Measurements from ENCODE around the gene DNALI1. TPM values are rescaled to one million over a fixed set of nuclear protein-coding genes. Genes with fewer than 3 reads are reported as not detected.

DNALI1 gene
- total and polyA plus RNA-seq, 2 of the 4 experiments (the other 2 are of a cell fraction), result 9.1 to 10.1 TPM

DNA sequence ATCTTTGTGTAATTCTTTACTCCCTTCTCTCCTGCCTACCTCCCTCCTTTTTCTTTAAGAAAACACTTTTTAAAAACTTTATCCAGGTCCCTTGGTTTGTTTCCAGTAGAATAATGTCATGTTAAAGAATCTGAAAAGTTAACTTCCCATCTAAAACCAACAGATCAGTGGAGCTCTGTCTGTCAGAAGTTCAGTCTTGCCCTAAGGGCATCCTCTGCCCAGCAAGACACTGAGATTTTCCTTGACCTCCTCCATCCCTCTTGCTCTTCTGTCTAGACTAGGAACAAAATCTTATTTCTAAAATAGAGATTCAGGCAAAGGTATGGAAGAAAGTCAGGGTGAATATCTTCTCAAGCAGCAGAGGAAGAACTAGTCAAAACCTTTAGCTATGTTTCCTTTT lies 44.7 kb downstream of the DNALI1 start:
- peaks cover 3% of the 10 kb centered on the region; the same call in 1 of the 2 replicates for H3K4me1 ChIP-seq (ENCODE audit: control insufficient read depth, insufficient read depth, low read length)
- no peaks in the 10 kb centered on the region for H4K20me1 ChIP-seq (ENCODE audit: insufficient read depth, low read length)
- POLR2A ChIA-PET (ENCODE audit: unreplicated experiment), result interaction anchor here (0.5 to 0.7 kb wide), 2 partner anchors 36 to 84 kb away, joined by 3 to 13 read pairs; no protein-coding TSS in a partner anchor
- H3K56ac ChIP-seq (ENCODE audit: extremely low read depth, insufficient read depth, low read length), result no peak overlapping the region
- no peak overlapping the region for H2BK5ac ChIP-seq (ENCODE audit: low read depth, low read length, poor library complexity, severe bottlenecking)
- H3K9me3 ChIP-seq (ENCODE audit: control insufficient read depth, insufficient read depth, low read length), result no peaks in the 10 kb centered on the region
- CTCF ChIA-PET, result interaction anchor here (1.1 to 3.5 kb wide), 2 partner anchors 77 to 80 kb away, joined by 3 to 27 read pairs; no protein-coding TSS in a partner anchor
- H2BK20ac ChIP-seq (ENCODE audit: low read depth, low read length), result no peak overlapping the region
- H3K27me3 ChIP-seq (ENCODE audit: control insufficient read depth, insufficient read depth, low read length), result peaks cover 20% of the 10 kb centered on the region
- no peak for ATAC-seq (ENCODE audit: low read depth)
- no peak overlapping the region for H3K23ac ChIP-seq (ENCODE audit: low read depth, low read length)
- H2AK5ac ChIP-seq (ENCODE audit: low read depth, low read length), result no peak overlapping the region
- no peak for DNase-seq
- no peak overlapping the region for H4K5ac ChIP-seq (ENCODE audit: low read depth, low read length)
- no peak overlapping the region for H2BK15ac ChIP-seq (ENCODE audit: low read depth, low read length)
- no peak overlapping the region for H4K91ac ChIP-seq (ENCODE audit: insufficient read depth, low read depth, low read length)
- TF ChIP-seq SMC3 (IDR thresholded peaks at IDR 0.05; ENCODE audit: low read depth, low read length), result no peak
- no peak for TF ChIP-seq POLR2A (IDR thresholded peaks at IDR 0.05; ENCODE audit: low read depth, low read length)
- no peak for TF ChIP-seq CHD1 (IDR thresholded peaks at IDR 0.05; ENCODE audit: low read depth, low read length)
- TF ChIP-seq, protein P1, sequence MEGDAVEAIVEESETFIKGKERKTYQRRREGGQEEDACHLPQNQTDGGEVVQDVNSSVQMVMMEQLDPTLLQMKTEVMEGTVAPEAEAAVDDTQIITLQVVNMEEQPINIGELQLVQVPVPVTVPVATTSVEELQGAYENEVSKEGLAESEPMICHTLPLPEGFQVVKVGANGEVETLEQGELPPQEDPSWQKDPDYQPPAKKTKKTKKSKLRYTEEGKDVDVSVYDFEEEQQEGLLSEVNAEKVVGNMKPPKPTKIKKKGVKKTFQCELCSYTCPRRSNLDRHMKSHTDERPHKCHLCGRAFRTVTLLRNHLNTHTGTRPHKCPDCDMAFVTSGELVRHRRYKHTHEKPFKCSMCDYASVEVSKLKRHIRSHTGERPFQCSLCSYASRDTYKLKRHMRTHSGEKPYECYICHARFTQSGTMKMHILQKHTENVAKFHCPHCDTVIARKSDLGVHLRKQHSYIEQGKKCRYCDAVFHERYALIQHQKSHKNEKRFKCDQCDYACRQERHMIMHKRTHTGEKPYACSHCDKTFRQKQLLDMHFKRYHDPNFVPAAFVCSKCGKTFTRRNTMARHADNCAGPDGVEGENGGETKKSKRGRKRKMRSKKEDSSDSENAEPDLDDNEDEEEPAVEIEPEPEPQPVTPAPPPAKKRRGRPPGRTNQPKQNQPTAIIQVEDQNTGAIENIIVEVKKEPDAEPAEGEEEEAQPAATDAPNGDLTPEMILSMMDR (conservative IDR thresholded peaks at IDR 0.05; ENCODE audit: low read depth, low read length), result no peak
- no peak for TF ChIP-seq RAD21 (IDR thresholded peaks at IDR 0.05; ENCODE audit: low read length)
- TF ChIP-seq, protein P2, sequence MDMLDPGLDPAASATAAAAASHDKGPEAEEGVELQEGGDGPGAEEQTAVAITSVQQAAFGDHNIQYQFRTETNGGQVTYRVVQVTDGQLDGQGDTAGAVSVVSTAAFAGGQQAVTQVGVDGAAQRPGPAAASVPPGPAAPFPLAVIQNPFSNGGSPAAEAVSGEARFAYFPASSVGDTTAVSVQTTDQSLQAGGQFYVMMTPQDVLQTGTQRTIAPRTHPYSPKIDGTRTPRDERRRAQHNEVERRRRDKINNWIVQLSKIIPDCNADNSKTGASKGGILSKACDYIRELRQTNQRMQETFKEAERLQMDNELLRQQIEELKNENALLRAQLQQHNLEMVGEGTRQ (IDR thresholded peaks at IDR 0.05; ENCODE audit: low read depth, low read length), result no peak
- TF ChIP-seq, protein P3, sequence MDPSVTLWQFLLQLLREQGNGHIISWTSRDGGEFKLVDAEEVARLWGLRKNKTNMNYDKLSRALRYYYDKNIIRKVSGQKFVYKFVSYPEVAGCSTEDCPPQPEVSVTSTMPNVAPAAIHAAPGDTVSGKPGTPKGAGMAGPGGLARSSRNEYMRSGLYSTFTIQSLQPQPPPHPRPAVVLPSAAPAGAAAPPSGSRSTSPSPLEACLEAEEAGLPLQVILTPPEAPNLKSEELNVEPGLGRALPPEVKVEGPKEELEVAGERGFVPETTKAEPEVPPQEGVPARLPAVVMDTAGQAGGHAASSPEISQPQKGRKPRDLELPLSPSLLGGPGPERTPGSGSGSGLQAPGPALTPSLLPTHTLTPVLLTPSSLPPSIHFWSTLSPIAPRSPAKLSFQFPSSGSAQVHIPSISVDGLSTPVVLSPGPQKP (IDR thresholded peaks at IDR 0.05; ENCODE audit: borderline replicate concordance, low read depth, low read length), result no peak
- TF ChIP-seq MAZ (IDR thresholded peaks at IDR 0.05; ENCODE audit: borderline replicate concordance, low read depth, low read length), result no peak
- TF ChIP-seq MXI1 (IDR thresholded peaks at IDR 0.05; ENCODE audit: borderline replicate concordance, low read depth, low read length), result no peak
- TF ChIP-seq NFE2L2 (IDR thresholded peaks at IDR 0.05; ENCODE audit: low read depth, low read length), result no peak
- TF ChIP-seq RCOR1 (IDR thresholded peaks at IDR 0.05; ENCODE audit: insufficient replicate concordance, low read length), result no peak
- no peak for TF ChIP-seq FOS (IDR thresholded peaks at IDR 0.05; ENCODE audit: low read depth, low read length)
- no peak overlapping the region for H3K14ac ChIP-seq (replicated peaks; ENCODE audit: low read depth, low read length)
- intact Hi-C loops (cut with micrococcal nuclease) (loop anchor here (10.0 kb wide), 1 partner anchor 203 kb away; the partner anchor contains the start of genes C1orf122 and YRDC), dilution Hi-C loops (cut with HindIII; ENCODE audit: low sequenced_read_pairs, unreplicated experiment) (no loop called here), in situ Hi-C loops (cut with MboI; ENCODE audit: low sequenced_read_pairs) (loop anchor here (25.0 kb wide), 1 partner anchor 1211 kb away; no protein-coding TSS in a partner anchor)
- H3K4me2 ChIP-seq (ENCODE audit: low read depth, low read length), result no peak overlapping the region
- no peaks in the 10 kb centered on the region for H3K79me1 ChIP-seq (ENCODE audit: low read depth in 1 of 2, low read length in 2 of 2)
- H3K4ac ChIP-seq (ENCODE audit: low read depth, low read length), result no peak overlapping the region
- no peak overlapping the region for H2AFZ ChIP-seq (replicated peaks; ENCODE audit: low read length, poor library complexity)
- BruUV-seq (replicated peaks), result no TSS peak
- H2BK120ac ChIP-seq (ENCODE audit: low read depth, low read length), result no peak overlapping the region
- H3K9ac ChIP-seq (ENCODE audit: low read depth, low read length), result no peak overlapping the region
- H3K4me3 ChIP-seq (ENCODE audit: insufficient read depth, low read depth, low read length), result no peak overlapping the region
- H3K18ac ChIP-seq (ENCODE audit: low read depth, low read length), result no peak overlapping the region
- no peak overlapping the region for H3K27ac ChIP-seq (ENCODE audit: insufficient read depth, low read length)
- no peak overlapping the region for H2AK9ac ChIP-seq (replicated peaks; ENCODE audit: low read depth, low read length, poor library complexity)
- H3K9me1 ChIP-seq (ENCODE audit: insufficient read depth, low read length), result no peaks in the 10 kb centered on the region
- no peak overlapping the region for H4K8ac ChIP-seq (ENCODE audit: low read depth in 2 of 2, low read length in 2 of 2)
- H3K36me3 ChIP-seq (ENCODE audit: control insufficient read depth, insufficient read depth, low read length), result no peaks in the 10 kb centered on the region

All from IMR-90 (cell line).